Measurements from ENCODE around the gene ROR1. TPM values are rescaled to one million over a fixed set of nuclear protein-coding genes. Genes with fewer than 3 reads are reported as not detected.

The ROR1 gene
- total RNA-seq, 4 donors from 2014 or later = 10.6 to 21.7 (median 15.1) TPM

DNA sequence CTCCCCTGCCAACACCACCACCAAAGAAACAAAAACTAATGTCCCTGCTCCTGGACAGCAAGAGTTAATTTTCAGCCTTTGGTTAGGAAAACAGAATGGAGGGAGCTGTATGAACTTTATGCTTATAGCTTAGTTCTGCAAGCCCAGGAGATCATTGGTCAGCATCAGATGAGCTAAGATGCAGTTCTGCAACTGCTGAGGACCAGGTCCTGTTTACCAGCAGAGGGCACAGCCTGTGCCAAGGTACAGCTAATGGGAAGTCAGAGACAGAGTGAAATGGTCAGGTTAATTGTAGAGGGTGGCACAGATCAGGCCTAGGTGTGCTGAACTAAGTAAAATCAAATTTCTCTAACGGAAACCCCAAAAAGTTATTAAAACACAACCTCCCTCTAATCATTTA lies 161.3 kb downstream of the ROR1 start:
- Histone ChIP-seq H3K4me3 (no peak overlapping the region), H3K36me3 (no peaks in the 10 kb centered on the region), H3K4me1 (no peaks in the 10 kb centered on the region), H3K27me3 (no peaks in the 10 kb centered on the region), H3K9me3 (no peaks in the 10 kb centered on the region), H3K27ac (no peak overlapping the region)
- no peak for TF ChIP-seq EP300 (IDR thresholded peaks at IDR 0.05)
- TF ChIP-seq CTCF (IDR thresholded peaks at IDR 0.05) = no peak
- TF ChIP-seq POLR2A (IDR thresholded peaks at IDR 0.05) = no peak
- TF ChIP-seq POLR2AphosphoS5 (IDR thresholded peaks at IDR 0.05) = no peak
- DNase-seq (ENCODE audit: low spot score in 2 of 2) = no peak
- WGBS = 83% methylated on average over 1 of the region's 1 CpG

- DNase-seq (ENCODE audit: low spot score in 2 of 2) = no peak
- Histone ChIP-seq H3K27me3 (no peaks in the 10 kb centered on the region), H3K4me1 (no peaks in the 10 kb centered on the region), H3K9me3 (no peaks in the 10 kb centered on the region), H3K27ac (no peak overlapping the region), H3K36me3 (no peaks in the 10 kb centered on the region), H3K4me3 (no peak overlapping the region)
- TF ChIP-seq EP300 (IDR thresholded peaks at IDR 0.05) (no peak), POLR2A (IDR thresholded peaks at IDR 0.05) (no peak), CTCF (IDR thresholded peaks at IDR 0.05) (no peak), POLR2AphosphoS5 (IDR thresholded peaks at IDR 0.05) (no peak)
- WGBS = 31% methylated on average over 1 of the region's 1 CpG
These were observed 161.7 kb downstream of the ROR1 start for GRCh38 chr1:63935553-63935952.

DNA sequence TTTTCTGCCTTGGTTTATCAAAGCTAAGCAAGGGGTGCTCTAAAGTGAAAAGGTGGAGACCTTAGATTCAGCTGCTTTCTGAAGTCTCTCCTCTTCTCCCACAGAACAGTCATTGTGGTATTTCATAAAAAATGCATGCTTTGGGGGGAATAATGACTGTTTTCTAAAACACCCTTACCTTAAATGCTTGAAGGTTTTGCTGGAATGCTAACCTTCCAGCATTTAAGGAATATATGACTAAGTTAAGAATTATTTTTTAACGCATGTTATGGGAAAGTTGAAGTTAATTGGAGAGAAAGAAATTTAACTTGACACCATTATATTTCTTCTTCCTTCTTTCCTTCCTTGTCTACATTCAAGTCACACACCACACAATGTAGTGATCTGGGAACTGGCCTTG lies 162.5 kb downstream of the ROR1 start:
- TF ChIP-seq CTCF (IDR thresholded peaks at IDR 0.05) = no peak
- no peak for TF ChIP-seq POLR2AphosphoS5 (IDR thresholded peaks at IDR 0.05)
- no peak for TF ChIP-seq EP300 (IDR thresholded peaks at IDR 0.05)
- TF ChIP-seq POLR2A (IDR thresholded peaks at IDR 0.05) = no peak
- H3K27me3 ChIP-seq = no peaks in the 10 kb centered on the region
- WGBS = 94% methylated on average over 1 of the region's 1 CpG
- DNase-seq (ENCODE audit: low spot score in 2 of 2) = no peak
- no peaks in the 10 kb centered on the region for H3K36me3 ChIP-seq
- H3K27ac ChIP-seq = no peak overlapping the region
- no peaks in the 10 kb centered on the region for H3K9me3 ChIP-seq
- no peaks in the 10 kb centered on the region for H3K4me1 ChIP-seq
- H3K4me3 ChIP-seq = no peak overlapping the region

DNA sequence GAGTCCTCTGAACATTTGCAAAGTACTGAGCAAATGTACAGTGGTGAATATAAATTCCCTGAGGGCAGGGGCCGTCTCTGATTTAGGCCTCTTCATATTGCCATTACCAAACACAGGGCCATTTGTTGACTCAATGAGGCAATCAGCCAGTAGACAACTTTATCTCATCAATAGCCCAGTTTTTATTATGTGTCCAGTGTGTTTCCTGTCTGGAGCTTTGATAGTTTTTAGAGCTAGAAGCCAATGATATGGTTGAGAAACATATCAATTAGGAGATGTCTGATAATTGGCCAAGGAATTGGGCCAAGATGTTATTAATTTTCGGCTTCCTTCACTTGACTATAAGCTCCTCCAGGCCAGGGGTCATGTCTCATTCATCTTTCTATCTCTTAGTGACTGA lies 163.0 kb downstream of the ROR1 start:
- Histone ChIP-seq H3K9me3 (no peaks in the 10 kb centered on the region), H3K36me3 (no peaks in the 10 kb centered on the region), H3K4me1 (no peaks in the 10 kb centered on the region), H3K4me3 (no peak overlapping the region), H3K27ac (no peak overlapping the region), H3K27me3 (no peaks in the 10 kb centered on the region)
- DNase-seq (ENCODE audit: low spot score in 2 of 2) = no peak
- 65% methylated on average over 2 of the region's 2 CpGs for WGBS
- no peak for TF ChIP-seq CTCF (IDR thresholded peaks at IDR 0.05)
- no peak for TF ChIP-seq EP300 (IDR thresholded peaks at IDR 0.05)
- no peak for TF ChIP-seq POLR2AphosphoS5 (IDR thresholded peaks at IDR 0.05)
- TF ChIP-seq POLR2A (IDR thresholded peaks at IDR 0.05) = no peak

GRCh38 chr1:63937461-63938022 lies 163.7 kb downstream of the ROR1 start:
- Histone ChIP-seq H3K27ac (no peak overlapping the region), H3K27me3 (no peaks in the 10 kb centered on the region), H3K9me3 (no peaks in the 10 kb centered on the region), H3K4me3 (no peak overlapping the region), H3K36me3 (no peaks in the 10 kb centered on the region), H3K4me1 (no peaks in the 10 kb centered on the region)
- 45% methylated on average over 3 of the region's 3 CpGs for WGBS
- no peak for TF ChIP-seq EP300 (IDR thresholded peaks at IDR 0.05)
- no peak for TF ChIP-seq POLR2AphosphoS5 (IDR thresholded peaks at IDR 0.05)
- no peak for TF ChIP-seq POLR2A (IDR thresholded peaks at IDR 0.05)
- no peak for TF ChIP-seq CTCF (IDR thresholded peaks at IDR 0.05)
- no peak for DNase-seq (ENCODE audit: low spot score in 2 of 2)

Measured in suprapubic skin (tissue), 4 donors.